K562 (cell line): ENCODE results near the gene HSD3B2. TPM values are rescaled to one million over a fixed set of nuclear protein-coding genes. Genes with fewer than 3 reads are reported as not detected.

Source experiments
- ATAC-seq: fragments of 200-7000 bp; cut with Tn5 transposase; 3 replicates; pipeline ENCODE4 v1.9.1; 2020; ENCODE audit warnings: moderate library complexity
- BruUV-seq: library from RNA; stranded (reverse); fragments of 400-500 nt; replicated peaks from 2 replicates; lab custom pipeline; 2021; lab: Mats Ljungman, UMichigan
- CTCF ChIA-PET: fragments of 300-600 bp; formaldehyde crosslinking; extraction: SDS; loops from one replicate; lab custom pipeline; 2021; ENCODE audit warnings: low intra/inter-chr PET ratio; lab: Yijun Ruan, JAX
- POLR2A ChIA-PET: fragments of 300-600, 350-650 bp; sonication (Branson Sonifier 250); formaldehyde crosslinking; extraction: SDS; loops from one replicate; lab custom pipeline; 2021; ENCODE audit warnings: antibody characterized with exemption, inconsistent platforms; lab: Yijun Ruan, JAX
- DNase-seq, 4 experiments: peaks; one replicate each; pipeline versions ENCODE4 v3.0.0 to v3.0.0-alpha.2; 2011 to 2018; ENCODE audit warnings: low spot score in 3 of 4, mixed read lengths in 3 of 4; ENCODE audit errors: extremely low read depth in 1 of 4
- FAIRE-seq: peaks from 2 replicates; lab custom pipeline; 2011; peaks lifted over from hg19 to GRCh38; lab: Jason Lieb, UNC
- H2AFZ ChIP-seq: 2 replicates; pipeline ENCODE4 v1.6.0; 2011; ENCODE audit warnings: low read depth, low read length, control low read depth, inconsistent platforms
- H3K27ac ChIP-seq: fragments of 200-600 bp; 3 replicates; pipeline ENCODE4 v1.8.0; 2011; ENCODE audit warnings: low read depth, mild to moderate bottlenecking, control low read depth, inconsistent platforms, low read length, moderate library complexity, mixed read lengths; ENCODE audit errors: extremely low read depth
- H3K27me3 ChIP-seq, 2 experiments: fragments of 300-600 bp in 1 of 2; 2 replicates in 1 of 2; 3 replicates in 1 of 2; pipeline versions ENCODE4 v1.6.0 to v1.8.0; 2011; ENCODE audit warnings: inconsistent platforms in 2 of 2, low read length in 2 of 2, mild to moderate bottlenecking in 1 of 2, mixed read lengths in 1 of 2, moderate library complexity in 1 of 2; ENCODE audit not compliant: control insufficient read depth in 2 of 2, insufficient read depth in 2 of 2
- H3K36me3 ChIP-seq: fragments of 300-600 bp; 3 replicates; pipeline ENCODE4 v1.8.0; 2011; ENCODE audit warnings: mild to moderate bottlenecking, low read length, inconsistent platforms; ENCODE audit not compliant: control insufficient read depth, insufficient read depth
- H3K4me1 ChIP-seq, 2 experiments: fragments of 200-600 bp in 1 of 2; replicated peaks in 1 of 2; 2 replicates in 1 of 2; 3 replicates in 1 of 2; pipeline versions ENCODE4 v1.5.1 to v1.8.0; 2011; ENCODE audit warnings: inconsistent platforms in 2 of 2, low read length in 2 of 2, mild to moderate bottlenecking in 1 of 2, mixed read lengths in 1 of 2, moderate library complexity in 1 of 2; ENCODE audit not compliant: control insufficient read depth in 2 of 2, insufficient read depth in 2 of 2
- H3K4me2 ChIP-seq: 2 replicates; pipeline ENCODE4 v1.6.1; 2011; ENCODE audit warnings: low read length, control low read depth, inconsistent platforms, mixed read lengths; ENCODE audit not compliant: insufficient read depth
- H3K4me3 ChIP-seq: fragments of 200-600 bp; sonication (generic), shearing (Covaris generic); 2 replicates; pipeline ENCODE4 v1.5.1; 2016; ENCODE audit warnings: control low read depth, inconsistent platforms
- H3K79me2 ChIP-seq: fragments of 200-600 bp; 3 replicates; pipeline ENCODE4 v1.8.0; 2011; ENCODE audit warnings: low read length, inconsistent platforms; ENCODE audit not compliant: control insufficient read depth, insufficient read depth
- H3K9ac ChIP-seq, 2 experiments: 2 replicates each; pipeline versions ENCODE4 v1.6.0 to v1.6.1; 2011; ENCODE audit warnings: low read depth in 2 of 2, low read length in 2 of 2, control low read depth in 1 of 2, inconsistent platforms in 1 of 2, mild to moderate bottlenecking in 1 of 2, mixed read lengths in 1 of 2; ENCODE audit not compliant: insufficient read depth in 1 of 2
- H3K9me1 ChIP-seq: one replicate; pipeline ENCODE4 v1.6.0; 2011; ENCODE audit warnings: inconsistent platforms, mild to moderate bottlenecking, low read length, moderate library complexity; ENCODE audit not compliant: control insufficient read depth, insufficient read depth
- H3K9me3 ChIP-seq: replicated peaks from 2 replicates; pipeline ENCODE4 v1.5.1; 2011; ENCODE audit warnings: low read depth, low read length, inconsistent platforms; ENCODE audit not compliant: control insufficient read depth, insufficient read depth
- H4K20me1 ChIP-seq: replicated peaks from 2 replicates; pipeline ENCODE4 v1.6.1; 2011; ENCODE audit warnings: low read length, inconsistent platforms, mixed read lengths; ENCODE audit not compliant: control insufficient read depth, insufficient read depth
- BRD9 ChIP-seq: fragments of 450-650 bp; IDR thresholded peaks from 2 replicates; pipeline ENCODE4 v1.6.1; 2018; ENCODE audit warnings: low read depth; ENCODE audit not compliant: partially characterized antibody
- FOXP4 ChIP-seq: sonication (generic); formaldehyde crosslinking; IDR thresholded peaks from 2 replicates; pipeline ENCODE4 v1.8.0; 2022; ENCODE audit warnings: mild to moderate bottlenecking, missing genetic modification reagents, borderline replicate concordance
- GABPB1 ChIP-seq: sonication (generic); formaldehyde crosslinking; IDR thresholded peaks from 2 replicates; pipeline ENCODE4 v1.8.0; 2022; ENCODE audit warnings: mild to moderate bottlenecking, missing genetic modification reagents
- GMEB1 ChIP-seq: fragments of 250-450 bp; sonication (Bioruptor Pico); IDR thresholded peaks from 2 replicates; pipeline ENCODE4 v1.4.0; 2020; ENCODE audit warnings: mild to moderate bottlenecking
- HMGN3 ChIP-seq: IDR thresholded peaks from 2 replicates; pipeline ENCODE4 v1.6.1; 2011; ENCODE audit warnings: borderline replicate concordance, low read depth, mild to moderate bottlenecking, mixed read lengths, low read length; ENCODE audit not compliant: insufficient read length; ENCODE audit errors: extremely low read depth
- IRF2 ChIP-seq: sonication (generic); formaldehyde crosslinking; IDR thresholded peaks from 2 replicates; pipeline ENCODE4 v1.8.1; 2022; ENCODE audit warnings: mild to moderate bottlenecking, missing genetic modification reagents
- MNT ChIP-seq, 2 experiments: fragments of 450-650 bp; conservative IDR thresholded peaks; 2 replicates each; pipeline ENCODE4 v1.6.1; 2017; ENCODE audit warnings: mild to moderate bottlenecking in 2 of 2, moderate library complexity in 2 of 2
- POLR2G ChIP-seq: fragments of 200-400 bp; formaldehyde crosslinking; IDR thresholded peaks from 2 replicates; pipeline ENCODE4 v1.6.1; 2017; ENCODE audit warnings: low read depth, mild to moderate bottlenecking, antibody characterized with exemption, low read length, moderate library complexity
- ZNF212 ChIP-seq: fragments of 450-650 bp; formaldehyde crosslinking; IDR thresholded peaks from 2 replicates; pipeline ENCODE4 v1.4.0; 2020; ENCODE audit warnings: mild to moderate bottlenecking
- in situ Hi-C: fragments of 300-500 bp; cut with MboI; formaldehyde crosslinking; loops from 4 replicates; pipeline ENCODE4 v1.15.0; 2018; ENCODE audit warnings: inconsistent platforms, mixed read lengths
- intact Hi-C: fragments of 100-400 bp; cut with micrococcal nuclease; formaldehyde crosslinking; loops from 2 replicates; pipeline ENCODE4 v1.14.2; 2022
- polyA plus RNA-seq, 8 experiments: library from polyadenylated mRNA; depleted of rRNA in 4 of 8; stranded (reverse) in 5 of 8; unstranded in 3 of 8; fragments of >200 nt; fragmentation: Nextera tagmentation in 2 of 8; fragmentation: Illumina TruSeq in 1 of 8; extraction: Ambion mirVana in 2 of 8; extraction: Trizol in 1 of 8; gene quantifications; 2 replicates each; pipeline versions ENCODE4 v1.2.1 to v1.2.3, GENCODE V29; 2011 to 2014; ENCODE audit warnings: inconsistent platforms in 1 of 8, missing spikeins in 1 of 8
- total RNA-seq, 7 experiments: library from RNA; depleted of rRNA in 6 of 7; stranded (reverse); fragments of >200 nt in 6 of 7; fragmentation: Illumina TruSeq in 2 of 7; extraction: Trizol in 2 of 7; gene quantifications; 2 replicates each; pipeline versions ENCODE4 v1.2.1 to v1.2.3, GENCODE V29; 2011 to 2021; ENCODE audit warnings: low replicate concordance in 1 of 7

Gene HSD3B2
- total and polyA plus RNA-seq, 9 of the 15 experiments (the other 6 are each of a cell fraction or from before 2014, with no cell fraction given), result 1.1 TPM; not detected in 8

GRCh38 chr1:119420638-119421037 is 5.7 kb downstream of the HSD3B2 start:
- in situ Hi-C loops (no loop called here), intact Hi-C loops (no loop called here)
- Histone ChIP-seq H3K79me2 (no peaks in the 10 kb centered on the region), H3K27me3 (no peaks in the 10 kb centered on the region), H3K4me2 (no peak overlapping the region), H3K27ac (no peak overlapping the region), H3K9ac (no peak overlapping the region), H3K4me3 (no peak overlapping the region), H2AFZ (no peak overlapping the region), H3K9me1 (no peaks in the 10 kb centered on the region), H3K9me3 (no peaks in the 10 kb centered on the region), H4K20me1 (no peaks in the 10 kb centered on the region), H3K4me1 (no peaks in the 10 kb centered on the region), H3K36me3 (no peaks in the 10 kb centered on the region)
- FAIRE-seq, result no peak
- ChIA-PET CTCF (no interaction called here), POLR2A (interaction anchor here (0.7 kb wide), 1 partner anchor 52 kb away, joined by 5 read pairs; no protein-coding TSS in a partner anchor)
- DNase-seq, result no peak
- ATAC-seq, result no peak
- no TSS peak for BruUV-seq
- no peak for TF ChIP-seq FOXP4
- no peak for TF ChIP-seq GMEB1 (CRISPR knock-in tag)
- no peak for TF ChIP-seq BRD9
- TF ChIP-seq POLR2G, result no peak
- TF ChIP-seq MNT (conservative IDR thresholded peaks at IDR 0.05), result no peak
- no peak for TF ChIP-seq ZNF212
- TF ChIP-seq HMGN3, result no peak
- no peak for TF ChIP-seq GABPB1 (CRISPR knock-in tag)
- TF ChIP-seq IRF2 (CRISPR knock-in tag), result no peak
